CD4-positive, CD25-positive, alpha-beta regulatory T cell (primary cell): Measurements from ENCODE around the gene LFNG. TPM values are rescaled to one million over a fixed set of nuclear protein-coding genes. Genes with fewer than 3 reads are reported as not detected.

Source experiments
- ATAC-seq, 2 donors: fragments of 150-1000 bp; cut with Tn5 transposase; one replicate each; pipeline ENCODE4 v1.10.0; 2021; ENCODE audit warnings: low read depth in 2 of 2, moderate number of reproducible peaks in 2 of 2, moderate library complexity in 1 of 2
- DNase-seq, 3 donors: peaks; one replicate each; pipeline versions ENCODE4 v3.0.0 to v3.0.0-alpha.2; 2012 to 2022; ENCODE audit warnings: mixed read lengths in 1 of 3
- H3K27ac ChIP-seq: one replicate; pipeline ENCODE4 v1.7.0; 2013; ENCODE audit warnings: mild to moderate bottlenecking, low read length; ENCODE audit not compliant: insufficient read depth, poor library complexity, severe bottlenecking
- H3K27me3 ChIP-seq: one replicate; pipeline ENCODE4 v1.7.0; 2013; ENCODE audit warnings: low read length; ENCODE audit not compliant: control insufficient read depth, insufficient read depth
- H3K36me3 ChIP-seq: one replicate; pipeline ENCODE4 v1.7.0; 2013; ENCODE audit warnings: mild to moderate bottlenecking, low read length, moderate library complexity; ENCODE audit not compliant: control insufficient read depth, insufficient read depth
- H3K4me1 ChIP-seq: 2 replicates; pipeline ENCODE4 v1.7.0; 2013; ENCODE audit warnings: mild to moderate bottlenecking, low read length; ENCODE audit not compliant: insufficient read depth, control insufficient read depth, poor library complexity, severe bottlenecking
- H3K4me3 ChIP-seq: one replicate; pipeline ENCODE4 v1.7.0; 2013; ENCODE audit warnings: low read depth, mild to moderate bottlenecking, low read length, moderate library complexity
- H3K9me3 ChIP-seq, 2 experiments: 1 replicate in 1 of 2; 2 replicates in 1 of 2; pipeline ENCODE4 v1.7.0; 2013; ENCODE audit warnings: low read length in 2 of 2, mild to moderate bottlenecking in 1 of 2, moderate library complexity in 1 of 2; ENCODE audit not compliant: control insufficient read depth in 2 of 2
- H3K27ac Mint-ChIP-seq, 3 donors: one replicate each; pipeline ENCODE4 v1.8.0; 2020 to 2022; ENCODE audit warnings: mild to moderate bottlenecking in 3 of 3, mixed read lengths in 3 of 3, moderate library complexity in 2 of 3
- H3K27me3 Mint-ChIP-seq: one replicate; pipeline ENCODE4 v1.8.0; 2022; ENCODE audit warnings: mild to moderate bottlenecking, mixed read lengths
- H3K36me3 Mint-ChIP-seq: one replicate; pipeline ENCODE4 v1.8.0; 2020; ENCODE audit warnings: mixed read lengths
- H3K4me1 Mint-ChIP-seq, 4 donors: one replicate each; pipeline ENCODE4 v1.8.0; 2020 to 2022; ENCODE audit warnings: mixed read lengths in 4 of 4, mild to moderate bottlenecking in 1 of 4
- H3K4me3 Mint-ChIP-seq, 4 donors: one replicate each; pipeline ENCODE4 v1.8.0; 2020 to 2022; ENCODE audit warnings: mild to moderate bottlenecking in 4 of 4, mixed read lengths in 4 of 4, moderate library complexity in 3 of 4
- H3K9me3 Mint-ChIP-seq, 7 donors: one replicate each; pipeline ENCODE4 v1.8.0; 2020 to 2022; ENCODE audit warnings: mixed read lengths in 7 of 7, mild to moderate bottlenecking in 3 of 7, moderate library complexity in 2 of 7
- polyA plus RNA-seq, 4 donors: library from polyadenylated mRNA; unstranded; fragments of 300-500 nt; fragmentation: Illumina TruSeq; gene quantifications; one replicate each; pipeline ENCODE4 v1.2.3, GENCODE V29; 2021
- total RNA-seq: library from RNA; stranded (reverse); gene quantifications from one replicate; pipeline ENCODE4 v1.2.3, GENCODE V29; 2022

The LFNG gene
- 215 TPM for total RNA-seq
- 1 to 10 TPM; 2.1 to 7.3 (median 2.8) TPM for polyA plus RNA-seq

- peaks cover 0 to 36% (median 10%) of the 10 kb centered on the region in 4 donors for H3K4me1 Mint-ChIP-seq
- DNase-seq (peak; percentile 81 to 94 (median 84)), ATAC-seq (peak; percentile 75 to 78)
- H3K27me3 Mint-ChIP-seq, result no peaks in the 10 kb centered on the region
- H3K27ac Mint-ChIP-seq, result peak within 1 kb of the TSS; percentile 86 to 94 (median 89)
- Histone ChIP-seq H3K36me3 (peaks cover 8% of the 10 kb centered on the region), H3K4me3 (peak within 1 kb of the TSS; percentile 96), H3K27ac (peak within 1 kb of the TSS; percentile 83), H3K27me3 (no peaks in the 10 kb centered on the region), H3K4me1 (peaks cover 53% of the 10 kb centered on the region), H3K9me3 (no peaks in the 10 kb centered on the region)
- H3K9me3 Mint-ChIP-seq, result peaks cover 0 to 1% (median 0%) of the 10 kb centered on the region in 7 donors
- peak within 1 kb of the TSS; percentile 93 to 100 (median 98) for H3K4me3 Mint-ChIP-seq
- H3K36me3 Mint-ChIP-seq, result peaks cover 18% of the 10 kb centered on the region
These were observed at the start of gene LFNG for GRCh38 chr7:2519119-2519930. Gene LFNG (plus strand): TSS chr7:2519774. CDS start chr7:2519862, 88 bp downstream.

GRCh38 chr7:2470204-2471021, 49.2 kb upstream of the LFNG start:
- Mint-ChIP-seq H3K4me1 (peaks cover 0 to 10% (median 3%) of the 10 kb centered on the region in 4 donors), H3K9me3 (no peaks in the 10 kb centered on the region), H3K4me3 (no peak overlapping the region), H3K36me3 (no peaks in the 10 kb centered on the region), H3K27ac (peak overlapping the region in 1 of 3 donors; percentile 73), H3K27me3 (peaks cover 16% of the 10 kb centered on the region)
- H3K27me3 ChIP-seq, result no peaks in the 10 kb centered on the region
- H3K9me3 ChIP-seq, result no peaks in the 10 kb centered on the region
- H3K4me1 ChIP-seq, result no peaks in the 10 kb centered on the region
- no peak overlapping the region for H3K4me3 ChIP-seq
- H3K36me3 ChIP-seq, result no peaks in the 10 kb centered on the region
- no peak for DNase-seq
- H3K27ac ChIP-seq, result no peak overlapping the region
- ATAC-seq, result no peak

GRCh38 chr7:2471022-2471329, 48.6 kb upstream of the LFNG start:
- Mint-ChIP-seq H3K4me1 (peaks cover 0 to 10% (median 3%) of the 10 kb centered on the region in 4 donors), H3K27me3 (peaks cover 14% of the 10 kb centered on the region), H3K36me3 (no peaks in the 10 kb centered on the region), H3K4me3 (no peak overlapping the region), H3K9me3 (no peaks in the 10 kb centered on the region), H3K27ac (no peak overlapping the region)
- no peaks in the 10 kb centered on the region for H3K9me3 ChIP-seq
- H3K27ac ChIP-seq, result no peak overlapping the region
- H3K27me3 ChIP-seq, result no peaks in the 10 kb centered on the region
- no peak overlapping the region for H3K4me3 ChIP-seq
- DNase-seq, result no peak
- no peaks in the 10 kb centered on the region for H3K36me3 ChIP-seq
- ATAC-seq, result no peak
- no peaks in the 10 kb centered on the region for H3K4me1 ChIP-seq

GRCh38 chr7:2471396-2471795, 48.2 kb upstream of the LFNG start:
- Histone ChIP-seq H3K4me3 (no peak overlapping the region), H3K4me1 (no peaks in the 10 kb centered on the region), H3K36me3 (no peaks in the 10 kb centered on the region), H3K9me3 (no peaks in the 10 kb centered on the region), H3K27me3 (no peaks in the 10 kb centered on the region), H3K27ac (no peak overlapping the region)
- ATAC-seq (no peak), DNase-seq (no peak)
- Mint-ChIP-seq H3K27ac (no peak overlapping the region), H3K4me1 (peaks cover 0 to 10% (median 3%) of the 10 kb centered on the region in 4 donors), H3K36me3 (no peaks in the 10 kb centered on the region), H3K27me3 (peaks cover 12% of the 10 kb centered on the region), H3K9me3 (no peaks in the 10 kb centered on the region), H3K4me3 (no peak overlapping the region)

- H3K36me3 Mint-ChIP-seq, result no peaks in the 10 kb centered on the region
- ATAC-seq (no peak), DNase-seq (no peak)
- Histone ChIP-seq H3K36me3 (no peaks in the 10 kb centered on the region), H3K9me3 (no peaks in the 10 kb centered on the region), H3K27ac (no peak overlapping the region), H3K4me1 (peaks cover 6% of the 10 kb centered on the region), H3K4me3 (no peak overlapping the region), H3K27me3 (no peaks in the 10 kb centered on the region)
- H3K9me3 Mint-ChIP-seq, result no peaks in the 10 kb centered on the region
- H3K27me3 Mint-ChIP-seq, result peaks cover 12% of the 10 kb centered on the region
- H3K4me3 Mint-ChIP-seq, result no peak overlapping the region
- H3K4me1 Mint-ChIP-seq, result peaks cover 0 to 10% (median 6%) of the 10 kb centered on the region in 4 donors
- no peak overlapping the region for H3K27ac Mint-ChIP-seq
These were observed 46.8 kb upstream of the LFNG start for GRCh38 chr7:2472739-2473138.

- peaks cover 12% of the 10 kb centered on the region for H3K4me1 ChIP-seq
- no peak overlapping the region for H3K27ac ChIP-seq
- no peak overlapping the region for H3K4me3 Mint-ChIP-seq
These were observed 45.9 kb upstream of the LFNG start for GRCh38 chr7:2473496-2474180.

GRCh38 chr7:2474224-2474623, 45.4 kb upstream of the LFNG start:
- H3K4me3 Mint-ChIP-seq, result no peak overlapping the region
- Histone ChIP-seq H3K36me3 (no peaks in the 10 kb centered on the region), H3K9me3 (no peaks in the 10 kb centered on the region), H3K4me1 (peaks cover 12% of the 10 kb centered on the region), H3K4me3 (no peak overlapping the region), H3K27ac (no peak overlapping the region), H3K27me3 (no peaks in the 10 kb centered on the region)
- no peak for ATAC-seq
- no peak overlapping the region for H3K27ac Mint-ChIP-seq
- peaks cover 7% of the 10 kb centered on the region for H3K27me3 Mint-ChIP-seq
- no peaks in the 10 kb centered on the region for H3K36me3 Mint-ChIP-seq
- DNase-seq, result no peak
- peaks cover 0 to 14% (median 2%) of the 10 kb centered on the region in 4 donors for H3K4me1 Mint-ChIP-seq
- H3K9me3 Mint-ChIP-seq, result no peaks in the 10 kb centered on the region

More at GRCh38 chr7:2473496-2474180, 45.9 kb upstream of the LFNG start:
- ATAC-seq (no peak), DNase-seq (no peak)
- Mint-ChIP-seq H3K27ac (no peak overlapping the region), H3K36me3 (no peaks in the 10 kb centered on the region), H3K4me1 (peaks cover 0 to 16% (median 7%) of the 10 kb centered on the region in 4 donors), H3K27me3 (peaks cover 12% of the 10 kb centered on the region), H3K9me3 (no peaks in the 10 kb centered on the region)
- Histone ChIP-seq H3K36me3 (no peaks in the 10 kb centered on the region), H3K4me3 (no peak overlapping the region), H3K9me3 (no peaks in the 10 kb centered on the region), H3K27me3 (no peaks in the 10 kb centered on the region)
